ENCODE results near the gene DNAAF3. TPM values are rescaled to one million over a fixed set of nuclear protein-coding genes. Genes with fewer than 3 reads are reported as not detected.

Gene DNAAF3
- total RNA-seq, 1 experiment from 2014 or later: 4.9 TPM

DNA sequence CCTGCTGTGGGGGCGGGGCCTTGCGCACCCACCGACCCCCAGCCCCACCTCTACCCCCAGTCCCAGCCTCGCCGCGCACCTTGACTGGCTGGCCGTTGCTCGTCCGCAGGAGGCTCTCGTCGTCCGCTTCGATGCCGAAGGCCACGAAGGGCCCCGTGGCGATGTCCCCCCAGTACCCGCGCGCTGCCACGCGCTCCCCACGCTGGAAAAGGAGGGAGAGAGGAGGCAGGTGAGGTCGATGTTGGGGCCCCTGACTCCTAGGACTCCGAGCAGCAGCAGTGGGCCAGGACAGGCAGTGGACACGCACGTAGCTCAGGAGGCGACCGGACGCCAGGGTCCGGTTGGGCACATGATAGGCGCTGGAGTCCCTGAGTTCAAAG is 5.4 kb downstream of the DNAAF3 start:
- H3K36me3 Mint-ChIP-seq (ENCODE audit: insufficient read depth, unreplicated experiment): no peaks in the 10 kb centered on the region
- H3K27me3 Mint-ChIP-seq (ENCODE audit: insufficient read depth, unreplicated experiment): no peaks in the 10 kb centered on the region
- intact Hi-C loops (cut with micrococcal nuclease): no loop called here
- H3K4me3 Mint-ChIP-seq (ENCODE audit: unreplicated experiment): no peak overlapping the region
- H3K4me1 Mint-ChIP-seq (ENCODE audit: insufficient read depth, unreplicated experiment): peaks cover 27% of the 10 kb centered on the region
- TF ChIP-seq, protein P1, sequence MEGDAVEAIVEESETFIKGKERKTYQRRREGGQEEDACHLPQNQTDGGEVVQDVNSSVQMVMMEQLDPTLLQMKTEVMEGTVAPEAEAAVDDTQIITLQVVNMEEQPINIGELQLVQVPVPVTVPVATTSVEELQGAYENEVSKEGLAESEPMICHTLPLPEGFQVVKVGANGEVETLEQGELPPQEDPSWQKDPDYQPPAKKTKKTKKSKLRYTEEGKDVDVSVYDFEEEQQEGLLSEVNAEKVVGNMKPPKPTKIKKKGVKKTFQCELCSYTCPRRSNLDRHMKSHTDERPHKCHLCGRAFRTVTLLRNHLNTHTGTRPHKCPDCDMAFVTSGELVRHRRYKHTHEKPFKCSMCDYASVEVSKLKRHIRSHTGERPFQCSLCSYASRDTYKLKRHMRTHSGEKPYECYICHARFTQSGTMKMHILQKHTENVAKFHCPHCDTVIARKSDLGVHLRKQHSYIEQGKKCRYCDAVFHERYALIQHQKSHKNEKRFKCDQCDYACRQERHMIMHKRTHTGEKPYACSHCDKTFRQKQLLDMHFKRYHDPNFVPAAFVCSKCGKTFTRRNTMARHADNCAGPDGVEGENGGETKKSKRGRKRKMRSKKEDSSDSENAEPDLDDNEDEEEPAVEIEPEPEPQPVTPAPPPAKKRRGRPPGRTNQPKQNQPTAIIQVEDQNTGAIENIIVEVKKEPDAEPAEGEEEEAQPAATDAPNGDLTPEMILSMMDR (IDR thresholded peaks at IDR 0.05; ENCODE audit: unreplicated experiment): no peak
- no peak overlapping the region for H3K27ac Mint-ChIP-seq (ENCODE audit: low read depth, unreplicated experiment)
- H3K9me3 Mint-ChIP-seq (ENCODE audit: unreplicated experiment): no peaks in the 10 kb centered on the region
- CTCF ChIA-PET: interaction anchor here (0.6 to 3.6 kb wide), 13 partner anchors 9 to 951 kb away, joined by 3 to 25 read pairs (median 4); no protein-coding TSS in a partner anchor
- no TSS peak for BruUV-seq (replicated peaks)
- DNase-seq (ENCODE audit: unreplicated experiment): no peak
- POLR2A ChIA-PET: interaction anchor here (0.6 to 1.0 kb wide), 5 partner anchors 18 to 389 kb away, joined by 3 read pairs; partner anchors contain the start of gene TMEM238

DNA sequence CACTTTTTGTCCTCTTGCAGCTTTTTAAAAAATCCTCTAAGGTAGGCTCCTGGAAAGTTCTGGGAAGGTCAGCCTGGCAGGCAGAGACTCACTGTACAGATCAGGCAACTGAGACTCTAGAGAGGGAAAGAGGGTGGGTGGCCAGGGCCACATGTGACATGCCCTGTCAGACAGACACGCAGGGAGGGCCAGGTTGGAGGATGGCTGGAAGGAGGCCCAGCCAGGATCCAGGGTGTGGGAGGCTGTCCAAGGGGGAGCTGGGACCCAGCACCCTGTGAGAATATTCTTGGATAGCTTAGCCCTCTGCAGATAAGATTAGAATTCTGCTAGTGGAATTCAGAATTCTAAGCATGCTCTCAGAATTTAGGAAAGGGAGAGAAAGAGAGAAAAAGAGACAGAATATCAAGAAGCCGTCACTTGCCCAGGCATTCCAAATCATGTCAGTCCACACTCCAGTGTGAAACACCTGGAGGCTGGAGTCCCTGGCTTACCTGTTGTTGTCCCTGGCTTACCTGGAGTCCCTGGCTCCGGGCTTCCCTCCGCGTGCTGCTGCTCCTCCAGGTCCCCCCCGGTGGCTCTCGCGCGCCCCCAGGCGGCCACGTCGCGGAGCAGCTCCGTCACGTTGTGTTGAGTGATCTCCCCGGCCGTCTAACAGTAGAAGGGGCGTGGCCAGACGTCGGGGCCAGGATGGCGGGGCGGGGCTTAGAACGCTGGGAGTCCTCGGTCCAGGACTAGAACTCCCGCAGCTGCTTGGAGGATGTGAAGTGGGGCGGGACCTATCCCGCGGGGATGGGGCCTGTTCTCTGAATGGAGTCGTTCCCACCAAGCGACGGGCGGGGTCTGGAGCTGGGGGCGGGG is 6.1 kb downstream of the DNAAF3 start:
- no TSS peak for BruUV-seq (replicated peaks)
- TF ChIP-seq, protein P1 (IDR thresholded peaks at IDR 0.05; ENCODE audit: unreplicated experiment): peak; percentile 90
- CTCF ChIA-PET: interaction anchor here (0.6 to 3.6 kb wide), 25 partner anchors 9 to 950 kb away, joined by 3 to 25 read pairs (median 4); partner anchors contain the start of gene NAT14
- DNase-seq (ENCODE audit: unreplicated experiment): peak; percentile 94
- Mint-ChIP-seq H3K4me3 (ENCODE audit: unreplicated experiment) (peak overlapping the region; percentile 22), H3K27ac (ENCODE audit: low read depth, unreplicated experiment) (no peak overlapping the region), H3K36me3 (ENCODE audit: insufficient read depth, unreplicated experiment) (no peaks in the 10 kb centered on the region), H3K27me3 (ENCODE audit: insufficient read depth, unreplicated experiment) (no peaks in the 10 kb centered on the region), H3K9me3 (ENCODE audit: unreplicated experiment) (no peaks in the 10 kb centered on the region), H3K4me1 (ENCODE audit: insufficient read depth, unreplicated experiment) (peaks cover 27% of the 10 kb centered on the region)
- POLR2A ChIA-PET: interaction anchor here (0.6 to 1.2 kb wide), 8 partner anchors 13 to 390 kb away, joined by 3 to 4 read pairs (median 3); partner anchors contain the start of genes RDH13 and TMEM238
- intact Hi-C loops (cut with micrococcal nuclease): no loop called here

DNA sequence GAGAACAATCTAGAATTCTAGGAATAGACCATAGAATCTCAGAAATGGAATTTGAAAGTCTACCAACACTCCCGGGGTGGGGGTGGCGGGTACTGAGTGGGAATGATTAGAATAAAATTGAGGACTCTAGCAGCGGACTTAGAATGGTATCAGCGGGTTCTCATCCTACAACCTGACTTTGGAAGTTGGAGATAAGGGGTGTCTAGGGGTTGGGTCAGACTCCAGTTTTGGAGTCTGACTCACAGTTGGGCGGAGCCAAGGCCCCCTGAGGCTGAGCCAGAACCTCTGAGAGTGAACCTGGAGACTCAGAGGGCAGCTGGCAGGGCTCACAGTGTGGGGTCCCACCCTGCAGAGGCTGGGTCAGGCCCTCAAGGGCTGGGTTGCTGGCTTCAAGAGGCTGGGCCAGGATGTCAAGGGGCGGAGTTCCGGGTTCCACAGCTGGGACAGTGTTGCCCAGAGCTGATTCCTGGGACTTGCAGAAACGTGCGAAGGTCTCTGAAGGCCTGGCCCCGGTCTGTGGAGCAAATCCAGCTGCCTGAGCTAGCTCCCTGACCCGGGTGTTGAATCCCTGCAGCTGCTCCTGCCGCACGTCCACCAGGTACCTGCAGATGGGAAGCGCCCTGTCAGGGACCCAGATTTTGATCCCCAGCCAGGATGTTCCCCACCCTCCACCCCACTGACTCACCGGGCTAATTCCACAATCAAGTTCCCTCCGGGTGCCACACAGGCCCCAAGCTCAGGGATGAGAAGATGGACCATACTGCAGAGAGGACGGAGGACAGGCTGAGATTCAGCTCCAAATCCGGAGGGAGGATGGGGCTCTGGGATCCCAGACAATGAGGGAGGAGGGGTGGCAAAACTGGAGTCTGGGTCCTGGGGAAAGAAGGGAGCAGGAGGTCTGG is 7.3 kb downstream of the DNAAF3 start:
- no TSS peak for BruUV-seq (replicated peaks)

More for the DNA sequence above, 7.3 kb downstream of the DNAAF3 start:
- H3K27me3 Mint-ChIP-seq (ENCODE audit: insufficient read depth, unreplicated experiment): no peaks in the 10 kb centered on the region
- H3K27ac Mint-ChIP-seq (ENCODE audit: low read depth, unreplicated experiment): peak overlapping the region; percentile 75
- peaks cover 27% of the 10 kb centered on the region for H3K4me1 Mint-ChIP-seq (ENCODE audit: insufficient read depth, unreplicated experiment)
- TF ChIP-seq, protein P1 (IDR thresholded peaks at IDR 0.05; ENCODE audit: unreplicated experiment): no peak
- ChIA-PET CTCF (interaction anchor here (0.5 to 3.6 kb wide), 22 partner anchors 10 to 1064 kb away, joined by 3 to 25 read pairs (median 4); partner anchors contain the start of gene NAT14), POLR2A (interaction anchor here (0.6 to 1.2 kb wide), 7 partner anchors 10 to 485 kb away, joined by 3 to 7 read pairs (median 4); partner anchors contain the start of genes RDH13 and SYT5)
- intact Hi-C loops (cut with micrococcal nuclease): no loop called here
- peak overlapping the region; percentile 44 for H3K4me3 Mint-ChIP-seq (ENCODE audit: unreplicated experiment)
- no peaks in the 10 kb centered on the region for H3K36me3 Mint-ChIP-seq (ENCODE audit: insufficient read depth, unreplicated experiment)
- no peaks in the 10 kb centered on the region for H3K9me3 Mint-ChIP-seq (ENCODE audit: unreplicated experiment)
- DNase-seq (ENCODE audit: unreplicated experiment): peak; percentile 65

Data from MCF 10A (cell line).